Activated B cell treated with CpG ODN at 0.5 μM for 24 hours (primary cell): ENCODE measurements around the gene SLC48A1. TPM values are rescaled to one million over a fixed set of nuclear protein-coding genes. Genes with fewer than 3 reads are reported as not detected.

Source experiments
- ATAC-seq: fragments of 200-7000 bp; cut with Tn5 transposase; one replicate; pipeline ENCODE4 v1.10.0; 2021; ENCODE audit warnings: low read depth, mild to moderate bottlenecking, moderate library complexity
- CTCF ChIA-PET: fragments of 350-600 bp; sonication (Branson Sonifier 250); formaldehyde crosslinking; loops from one replicate; lab custom pipeline; 2021; ENCODE audit warnings: antibody characterized with exemption; lab: Charles Lee
- POLR2A ChIA-PET: fragments of 350-600 bp; sonication (Branson Sonifier 250); formaldehyde crosslinking; loops from one replicate; lab custom pipeline; 2021; ENCODE audit warnings: antibody characterized with exemption; lab: Charles Lee
- DNase-seq: peaks from one replicate; pipeline ENCODE4 v3.0.0; 2022
- H3K27ac Mint-ChIP-seq: one replicate; pipeline ENCODE4 v1.8.0; 2020; ENCODE audit warnings: mixed read lengths
- H3K27me3 Mint-ChIP-seq: one replicate; pipeline ENCODE4 v1.8.0; 2021; ENCODE audit warnings: mixed read lengths
- H3K36me3 Mint-ChIP-seq: one replicate; pipeline ENCODE4 v1.8.0; 2021; ENCODE audit warnings: low read depth, mixed read lengths
- H3K4me1 Mint-ChIP-seq: one replicate; pipeline ENCODE4 v1.8.0; 2021; ENCODE audit warnings: mixed read lengths
- H3K4me3 Mint-ChIP-seq: one replicate; pipeline ENCODE4 v1.8.0; 2020; ENCODE audit warnings: mild to moderate bottlenecking, mixed read lengths
- H3K9me3 Mint-ChIP-seq: one replicate; pipeline ENCODE4 v1.8.0; 2020; ENCODE audit warnings: mixed read lengths
- CTCF ChIP-seq: fragments of 200-600 bp; IDR thresholded peaks from one replicate; pipeline ENCODE4 v1.8.0; 2022; ENCODE audit warnings: antibody characterized with exemption, mild to moderate bottlenecking
- intact Hi-C: fragments of 100-400 bp; cut with micrococcal nuclease; formaldehyde crosslinking; loops from one replicate; pipeline ENCODE4 v1.15.1; 2024
- total RNA-seq: library from RNA; stranded (reverse); gene quantifications from 2 replicates; pipeline ENCODE4 v1.2.3, GENCODE V29; 2022

Gene SLC48A1
- total RNA-seq, 1 donor from 2014 or later: 12.8 TPM

DNA sequence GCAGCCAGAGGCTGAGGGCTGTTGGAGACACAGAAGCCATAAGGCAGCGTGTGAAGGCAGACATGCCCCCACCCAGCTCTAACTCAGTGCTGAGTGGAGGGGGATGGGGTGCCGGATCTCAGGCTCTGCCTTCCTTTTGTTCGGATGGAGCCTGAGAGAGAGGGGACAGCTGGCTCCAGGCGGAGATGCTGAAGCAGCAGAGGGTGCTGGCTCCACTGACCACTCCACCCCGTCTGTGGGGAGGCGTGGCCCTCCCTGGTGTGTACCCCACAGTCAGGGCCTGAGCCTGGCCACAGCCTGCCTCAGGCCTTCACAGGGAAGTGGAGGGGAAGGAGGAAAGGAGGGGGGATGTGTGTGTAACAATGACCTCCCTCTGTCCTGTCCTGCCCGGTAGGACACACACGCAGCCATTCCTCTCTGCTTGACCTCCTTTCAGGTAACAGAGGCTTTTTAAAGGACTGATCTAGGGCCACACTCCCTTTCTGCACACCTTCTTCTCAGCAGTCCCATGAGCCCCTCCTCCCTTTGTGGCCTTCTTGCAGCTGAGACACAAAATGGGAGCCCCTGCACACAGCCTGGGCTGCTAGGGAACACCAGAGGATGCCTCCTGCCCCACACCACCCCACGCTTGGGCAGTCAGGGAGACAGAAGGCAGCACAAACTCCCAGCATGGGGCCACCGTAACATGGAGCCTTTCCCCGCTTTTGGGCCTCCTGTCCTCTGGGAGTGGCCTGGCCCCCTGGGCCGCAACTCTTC is 38.1 kb upstream of the SLC48A1 start:
- Mint-ChIP-seq H3K4me3 (no peak overlapping the region), H3K36me3 (no peaks in the 10 kb centered on the region), H3K9me3 (no peaks in the 10 kb centered on the region), H3K27ac (no peak overlapping the region), H3K4me1 (peaks cover 16% of the 10 kb centered on the region), H3K27me3 (no peaks in the 10 kb centered on the region)
- no peak for TF ChIP-seq CTCF
- DNase-seq (no peak), ATAC-seq (no peak)
- ChIA-PET POLR2A (interaction anchor here (1.3 kb wide), 1 partner anchor 8 kb away, joined by 3 read pairs; no protein-coding TSS in a partner anchor), CTCF (interaction anchor here (1.4 to 1.6 kb wide), 2 partner anchors 10 to 20 kb away, joined by 6 to 7 read pairs; no protein-coding TSS in a partner anchor)
- intact Hi-C loops: no loop called here

DNA sequence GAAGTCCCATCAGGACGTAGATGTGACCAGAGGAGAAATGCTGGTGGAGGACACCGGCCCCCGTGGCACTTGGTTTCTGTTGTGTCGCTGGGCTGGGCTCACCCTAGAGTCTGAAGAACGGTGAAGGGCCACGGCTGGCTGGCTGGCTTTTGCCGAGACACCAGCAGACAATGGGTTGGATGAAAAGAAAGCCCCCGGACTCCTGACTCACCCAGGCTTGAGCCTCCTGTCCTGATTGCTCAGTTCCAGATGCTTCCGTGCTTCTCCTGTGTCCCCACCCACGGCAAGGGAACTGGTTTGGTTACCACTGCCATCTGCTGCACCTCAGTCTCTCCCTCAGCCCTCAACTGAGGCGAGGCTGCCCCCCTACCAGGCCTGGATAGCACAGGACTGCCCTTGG is 37.4 kb upstream of the SLC48A1 start:
- no peak for TF ChIP-seq CTCF
- H3K4me1 Mint-ChIP-seq: peaks cover 24% of the 10 kb centered on the region
- intact Hi-C loops: no loop called here
- H3K36me3 Mint-ChIP-seq: no peaks in the 10 kb centered on the region
- CTCF ChIA-PET: interaction anchor here (1.6 kb wide), 1 partner anchor 20 kb away, joined by 7 read pairs; no protein-coding TSS in a partner anchor
- no peak overlapping the region for H3K27ac Mint-ChIP-seq
- POLR2A ChIA-PET: interaction anchor here (0.6 to 1.3 kb wide), 2 partner anchors 9 to 21 kb away, joined by 3 read pairs; no protein-coding TSS in a partner anchor
- DNase-seq (no peak), ATAC-seq (no peak)
- no peak overlapping the region for H3K4me3 Mint-ChIP-seq
- no peaks in the 10 kb centered on the region for H3K27me3 Mint-ChIP-seq
- H3K9me3 Mint-ChIP-seq: no peaks in the 10 kb centered on the region

DNA sequence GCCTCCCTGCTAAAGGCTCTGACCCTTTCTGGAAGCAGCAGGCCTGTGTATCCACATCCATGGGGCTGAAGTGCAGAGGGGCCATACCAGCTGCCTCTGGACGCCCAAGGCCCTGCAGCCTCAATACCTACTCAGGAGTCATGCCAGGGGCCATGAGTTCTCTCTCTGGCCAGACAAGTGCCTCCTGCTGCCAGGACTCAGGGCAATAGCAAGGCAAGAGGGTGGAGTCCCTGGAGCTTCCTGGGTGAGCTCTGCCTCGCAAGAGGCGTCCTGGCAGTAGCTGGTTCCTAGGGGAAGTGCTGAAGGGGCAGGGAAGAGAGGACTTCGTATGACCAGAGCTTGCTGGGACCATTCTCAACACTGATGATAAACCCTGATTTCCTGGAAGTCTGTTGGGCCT is 36.8 kb upstream of the SLC48A1 start:
- Mint-ChIP-seq H3K27ac (peak overlapping the region; percentile 59), H3K36me3 (no peaks in the 10 kb centered on the region), H3K4me3 (no peak overlapping the region), H3K27me3 (no peaks in the 10 kb centered on the region), H3K4me1 (peaks cover 29% of the 10 kb centered on the region), H3K9me3 (no peaks in the 10 kb centered on the region)
- ChIA-PET POLR2A (interaction anchor here (1.3 to 1.5 kb wide), 2 partner anchors 9 to 22 kb away, joined by 3 to 5 read pairs; partner anchors contain the start of gene RAPGEF3), CTCF (interaction anchor here (0.8 to 1.6 kb wide), 3 partner anchors 21 to 103 kb away, joined by 3 to 7 read pairs (median 4); partner anchors contain the start of gene RAPGEF3)
- TF ChIP-seq CTCF: no peak
- intact Hi-C loops: no loop called here
- no peak for ATAC-seq
- no peak for DNase-seq

DNA sequence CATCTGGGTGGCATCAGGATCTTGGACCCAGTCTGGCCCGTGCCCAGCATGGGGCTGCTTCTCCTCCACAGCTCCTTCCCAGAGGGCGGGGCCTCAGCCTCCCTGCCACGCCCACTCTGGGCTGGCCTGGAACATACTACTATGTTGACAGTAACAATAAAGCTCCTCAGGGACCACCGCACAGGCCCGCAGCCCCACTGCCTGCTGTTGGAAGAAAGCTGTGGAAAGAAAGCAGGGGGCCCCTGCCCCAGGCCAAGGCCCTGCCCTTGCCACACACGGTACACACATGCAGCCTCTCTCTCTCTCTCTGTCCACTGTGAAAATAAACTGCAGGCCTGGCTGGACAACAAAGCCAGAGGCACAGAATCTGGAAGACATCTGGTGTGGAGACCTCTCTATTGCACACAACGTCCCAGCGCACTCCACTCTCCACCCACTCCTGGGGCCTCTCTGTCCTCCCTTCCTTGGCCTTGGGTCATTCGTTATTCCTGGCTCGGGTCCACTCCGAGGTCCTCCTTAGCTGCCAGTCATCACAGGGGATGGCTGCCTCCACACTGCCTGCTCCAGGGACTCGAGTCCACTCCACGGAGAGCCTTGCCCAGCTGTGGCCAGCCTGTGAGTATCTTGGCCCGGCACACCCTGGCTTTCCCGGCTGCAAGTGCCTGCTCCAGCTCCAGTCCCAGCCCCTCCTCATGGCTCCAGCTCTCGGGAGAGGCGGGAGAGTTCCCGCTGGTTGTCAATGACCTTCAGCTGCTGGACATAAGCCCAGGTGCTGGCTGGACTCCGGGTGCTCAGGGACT is 36.0 kb upstream of the SLC48A1 start:
- no peak overlapping the region for H3K27ac Mint-ChIP-seq
- H3K4me1 Mint-ChIP-seq: peaks cover 37% of the 10 kb centered on the region
- no peaks in the 10 kb centered on the region for H3K9me3 Mint-ChIP-seq
- ChIA-PET CTCF (interaction anchor here (0.8 to 1.6 kb wide), 4 partner anchors 21 to 102 kb away, joined by 3 to 7 read pairs (median 4); partner anchors contain the start of gene RAPGEF3), POLR2A (interaction anchor here (1.5 kb wide), 1 partner anchor 21 kb away, joined by 5 read pairs; the partner anchor contains the start of gene RAPGEF3)
- no peak for TF ChIP-seq CTCF
- ATAC-seq (no peak), DNase-seq (no peak)
- no peaks in the 10 kb centered on the region for H3K36me3 Mint-ChIP-seq
- H3K4me3 Mint-ChIP-seq: no peak overlapping the region
- no peaks in the 10 kb centered on the region for H3K27me3 Mint-ChIP-seq
- intact Hi-C loops: no loop called here
